GM12874 (cell line): Measurements from ENCODE around the gene CRNKL1.

Experiments
- CTCF ChIP-seq: IDR thresholded peaks from 2 replicates; pipeline ENCODE4 v1.5.1; 2011; ENCODE audit warnings: low read depth, mild to moderate bottlenecking, control low read depth, low read length, moderate library complexity; ENCODE audit not compliant: insufficient read depth

CRNKL1 gene

GRCh38 chr20:20076297-20077065 is 24.2 kb upstream of the CRNKL1 start:
- TF ChIP-seq CTCF, result no peak

- no peak for TF ChIP-seq CTCF
Measured at GRCh38 chr20:20075032-20075431, 22.8 kb upstream of the CRNKL1 start.

- no peak for TF ChIP-seq CTCF
Measured at GRCh38 chr20:20073801-20074371, 21.6 kb upstream of the CRNKL1 start.

- TF ChIP-seq CTCF, result no peak
Measured at GRCh38 chr20:20070871-20071726, 18.8 kb upstream of the CRNKL1 start.

GRCh38 chr20:20065361-20065760 is 13.1 kb upstream of the CRNKL1 start:
- TF ChIP-seq CTCF, result no peak

- TF ChIP-seq CTCF, result no peak
Measured at GRCh38 chr20:20063941-20064702, 11.9 kb upstream of the CRNKL1 start.
